ENCODE results near the gene ANTXR1.

ANTXR1 gene

DNA sequence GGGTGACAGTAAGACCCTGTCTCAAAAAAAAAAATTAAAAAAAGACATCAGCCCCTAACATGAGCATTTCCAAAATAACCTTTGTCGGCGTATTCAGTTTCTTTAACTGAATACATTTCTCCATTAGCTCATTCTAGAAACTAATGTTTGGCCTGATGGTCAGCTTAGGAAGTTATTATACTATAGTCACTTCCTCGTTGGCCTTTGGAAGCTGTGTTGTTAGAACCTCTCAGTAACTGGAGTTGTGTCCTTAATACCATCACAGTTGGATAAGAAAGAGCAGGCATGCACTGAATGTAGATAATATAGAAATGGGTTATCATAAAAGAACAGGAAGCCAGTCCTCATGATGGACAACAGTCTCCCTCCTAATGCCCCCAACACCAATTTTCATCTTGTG lies 112.8 kb downstream of the ANTXR1 start:
- Histone ChIP-seq H3K27me3 (ENCODE audit: control insufficient read depth, insufficient read depth, low read length) (no peaks in the 10 kb centered on the region), H3K36me3 (ENCODE audit: insufficient read depth, low read length) (peaks cover 64% of the 10 kb centered on the region), H3K4me2 (ENCODE audit: low read length) (no peak overlapping the region)

DNA sequence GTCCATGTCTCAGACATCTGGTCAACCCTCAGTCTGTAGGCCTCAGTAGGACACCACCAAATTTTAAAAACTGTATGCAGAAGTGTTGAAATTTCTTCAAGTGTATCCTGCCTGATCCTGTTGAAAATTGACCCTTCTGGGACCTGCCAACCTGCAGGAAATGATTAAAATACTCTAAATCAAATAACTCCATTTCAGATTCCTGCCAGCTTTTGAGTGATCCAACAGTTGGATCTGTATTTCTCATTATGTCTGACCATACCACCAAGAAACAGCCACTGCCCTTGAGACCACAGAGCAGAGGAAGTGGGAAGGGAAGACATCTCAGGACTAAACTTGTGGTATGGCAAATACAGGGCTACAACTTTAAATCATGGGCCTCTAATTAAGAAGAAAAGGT lies 113.4 kb downstream of the ANTXR1 start:
- H3K4me3 ChIP-seq (ENCODE audit: low read length): no peak overlapping the region
- H3K9ac ChIP-seq (ENCODE audit: low read depth, low read length): no peak overlapping the region
- no peaks in the 10 kb centered on the region for H3K27me3 ChIP-seq (ENCODE audit: control insufficient read depth, insufficient read depth, low read length)
- peaks cover 15% of the 10 kb centered on the region for H3K4me1 ChIP-seq (ENCODE audit: control insufficient read depth, insufficient read depth, low read length)
- H3K36me3 ChIP-seq (ENCODE audit: insufficient read depth, low read length): peaks cover 69% of the 10 kb centered on the region
- no peaks in the 10 kb centered on the region for H3K9me3 ChIP-seq (replicated peaks; ENCODE audit: low read length)
- H3K4me2 ChIP-seq (ENCODE audit: low read length): no peak overlapping the region

More for the DNA sequence above, 112.8 kb downstream of the ANTXR1 start:
- no peak overlapping the region for H3K9ac ChIP-seq (ENCODE audit: low read depth, low read length)
- H3K4me1 ChIP-seq (ENCODE audit: control insufficient read depth, insufficient read depth, low read length): peaks cover 19% of the 10 kb centered on the region
- no peak overlapping the region for H3K4me3 ChIP-seq (ENCODE audit: low read length)
- no peaks in the 10 kb centered on the region for H3K9me3 ChIP-seq (replicated peaks; ENCODE audit: low read length)

DNA sequence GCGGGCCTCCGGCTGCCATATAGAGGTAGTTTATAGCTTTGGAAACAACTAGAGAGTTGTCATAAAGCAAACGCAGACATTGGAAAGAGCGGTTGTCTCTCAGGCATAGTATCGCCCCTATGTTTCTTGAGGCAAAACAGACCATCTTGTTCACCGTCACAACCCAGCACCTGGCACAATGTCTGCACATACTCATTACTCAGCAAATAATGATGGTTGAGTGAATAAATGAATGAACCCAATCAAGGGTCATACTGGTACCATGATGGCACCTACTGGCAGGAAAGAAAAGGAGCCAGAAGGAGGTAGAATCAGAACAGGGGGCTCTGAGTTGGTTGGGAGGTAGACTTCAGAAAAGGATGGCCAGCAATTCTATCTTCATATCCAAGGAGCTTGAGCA lies 118.5 kb downstream of the ANTXR1 start:
- Histone ChIP-seq H3K4me3 (ENCODE audit: low read length) (no peak overlapping the region), H3K27me3 (ENCODE audit: control insufficient read depth, insufficient read depth, low read length) (no peaks in the 10 kb centered on the region), H3K36me3 (ENCODE audit: insufficient read depth, low read length) (peaks cover 51% of the 10 kb centered on the region), H3K9ac (ENCODE audit: low read depth, low read length) (no peak overlapping the region), H3K4me1 (ENCODE audit: control insufficient read depth, insufficient read depth, low read length) (peaks cover 38% of the 10 kb centered on the region), H3K4me2 (ENCODE audit: low read length) (no peak overlapping the region), H3K9me3 (replicated peaks; ENCODE audit: low read length) (no peaks in the 10 kb centered on the region)

DNA sequence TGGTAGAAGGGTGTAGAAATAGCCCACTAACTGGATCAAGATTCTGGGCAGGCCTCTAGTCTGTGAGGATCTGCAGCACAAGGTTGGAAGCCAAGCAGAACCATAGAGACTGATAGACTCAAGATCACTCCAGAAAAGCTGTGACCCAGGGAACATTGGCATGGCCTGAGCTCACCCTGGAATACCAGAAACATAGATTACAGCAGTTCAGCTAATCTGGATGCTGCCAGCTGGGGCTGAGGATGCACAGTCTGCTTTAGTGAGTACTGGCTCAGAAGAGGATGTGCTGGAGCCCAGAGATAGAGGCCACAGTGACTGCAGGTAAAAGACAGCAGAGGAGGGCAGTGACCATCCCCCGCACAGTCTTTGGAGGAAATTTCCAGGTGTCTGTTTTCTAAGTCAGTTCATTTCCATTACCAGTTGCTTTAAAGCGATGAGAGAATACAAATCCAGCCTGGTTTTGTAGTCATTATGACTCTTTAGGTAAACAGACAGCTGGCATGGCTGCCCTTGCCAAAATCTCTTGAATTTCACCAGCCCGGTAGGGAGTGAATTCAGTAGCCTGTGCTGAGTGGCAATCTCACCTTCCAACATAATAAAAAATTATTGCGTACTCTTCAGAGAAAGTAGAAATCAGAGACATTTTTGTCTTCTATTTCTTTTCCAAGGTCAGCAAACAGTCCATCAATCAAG lies 119.2 kb downstream of the ANTXR1 start:
- Histone ChIP-seq H3K27me3 (ENCODE audit: control insufficient read depth, insufficient read depth, low read length) (no peaks in the 10 kb centered on the region), H3K36me3 (ENCODE audit: insufficient read depth, low read length) (peaks cover 44% of the 10 kb centered on the region), H3K9me3 (replicated peaks; ENCODE audit: low read length) (no peaks in the 10 kb centered on the region), H3K4me1 (ENCODE audit: control insufficient read depth, insufficient read depth, low read length) (peaks cover 45% of the 10 kb centered on the region), H3K9ac (ENCODE audit: low read depth, low read length) (peak overlapping the region; percentile 12), H3K4me2 (ENCODE audit: low read length) (peak overlapping the region; percentile 24), H3K4me3 (ENCODE audit: low read length) (no peak overlapping the region)

DNA sequence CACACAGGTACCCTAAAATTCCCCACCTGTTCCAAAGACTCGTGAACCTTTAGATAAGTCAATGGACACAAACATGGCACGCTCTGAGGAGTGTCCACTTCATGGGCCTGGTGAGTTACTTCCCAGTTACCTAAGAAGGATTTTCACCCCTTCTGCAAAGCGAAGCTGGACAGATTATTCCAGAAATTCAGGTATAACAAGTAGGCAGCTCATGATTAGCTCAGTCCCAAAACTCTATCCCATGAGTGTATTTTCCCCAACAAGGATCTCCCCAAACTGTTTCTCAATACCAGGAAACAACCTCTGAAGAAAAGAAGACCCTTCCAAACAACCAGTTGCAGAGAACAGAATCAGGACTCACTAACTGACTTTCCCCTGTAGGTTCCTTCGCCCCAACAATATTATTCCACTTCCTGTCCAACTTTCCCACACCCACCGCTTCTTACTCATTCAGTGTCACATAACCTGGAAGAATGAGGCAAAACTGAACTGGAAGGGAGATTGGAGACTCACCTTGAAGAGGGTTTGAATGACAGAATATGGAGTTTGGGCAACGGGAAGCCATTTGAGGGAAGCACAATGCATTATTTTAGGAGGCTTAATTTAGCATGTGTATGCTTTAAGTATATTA lies 120.1 kb downstream of the ANTXR1 start:
- H3K4me1 ChIP-seq (ENCODE audit: control insufficient read depth, insufficient read depth, low read length): peaks cover 54% of the 10 kb centered on the region
- H3K36me3 ChIP-seq (ENCODE audit: insufficient read depth, low read length): peaks cover 38% of the 10 kb centered on the region
- no peaks in the 10 kb centered on the region for H3K9me3 ChIP-seq (replicated peaks; ENCODE audit: low read length)
- H3K9ac ChIP-seq (ENCODE audit: low read depth, low read length): no peak overlapping the region
- H3K4me3 ChIP-seq (ENCODE audit: low read length): no peak overlapping the region
- H3K4me2 ChIP-seq (ENCODE audit: low read length): no peak overlapping the region
- no peaks in the 10 kb centered on the region for H3K27me3 ChIP-seq (ENCODE audit: control insufficient read depth, insufficient read depth, low read length)

DNA sequence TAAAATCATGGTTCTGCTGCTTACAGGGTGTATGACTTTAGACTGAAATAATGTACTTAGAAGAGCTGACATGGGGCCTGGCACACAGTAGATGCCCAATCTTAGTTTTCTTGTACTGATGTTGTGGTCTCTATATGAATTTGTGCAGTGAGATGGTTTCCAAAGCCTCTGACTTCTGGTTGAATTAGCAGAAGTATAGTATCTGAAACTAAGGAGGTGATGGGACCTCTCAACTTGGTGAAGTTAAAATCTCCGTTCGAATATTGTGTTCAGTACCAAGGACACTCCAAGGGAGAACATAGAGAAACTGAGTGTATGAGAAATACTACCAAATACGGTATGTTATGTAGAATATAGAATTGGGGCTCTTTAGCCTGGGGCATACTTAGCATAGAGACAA lies 120.9 kb downstream of the ANTXR1 start:
- no peak overlapping the region for H3K4me3 ChIP-seq (ENCODE audit: low read length)
- no peak overlapping the region for H3K9ac ChIP-seq (ENCODE audit: low read depth, low read length)
- H3K27me3 ChIP-seq (ENCODE audit: control insufficient read depth, insufficient read depth, low read length): no peaks in the 10 kb centered on the region
- H3K4me1 ChIP-seq (ENCODE audit: control insufficient read depth, insufficient read depth, low read length): peaks cover 61% of the 10 kb centered on the region
- H3K9me3 ChIP-seq (replicated peaks; ENCODE audit: low read length): no peaks in the 10 kb centered on the region
- peaks cover 32% of the 10 kb centered on the region for H3K36me3 ChIP-seq (ENCODE audit: insufficient read depth, low read length)
- no peak overlapping the region for H3K4me2 ChIP-seq (ENCODE audit: low read length)

DNA sequence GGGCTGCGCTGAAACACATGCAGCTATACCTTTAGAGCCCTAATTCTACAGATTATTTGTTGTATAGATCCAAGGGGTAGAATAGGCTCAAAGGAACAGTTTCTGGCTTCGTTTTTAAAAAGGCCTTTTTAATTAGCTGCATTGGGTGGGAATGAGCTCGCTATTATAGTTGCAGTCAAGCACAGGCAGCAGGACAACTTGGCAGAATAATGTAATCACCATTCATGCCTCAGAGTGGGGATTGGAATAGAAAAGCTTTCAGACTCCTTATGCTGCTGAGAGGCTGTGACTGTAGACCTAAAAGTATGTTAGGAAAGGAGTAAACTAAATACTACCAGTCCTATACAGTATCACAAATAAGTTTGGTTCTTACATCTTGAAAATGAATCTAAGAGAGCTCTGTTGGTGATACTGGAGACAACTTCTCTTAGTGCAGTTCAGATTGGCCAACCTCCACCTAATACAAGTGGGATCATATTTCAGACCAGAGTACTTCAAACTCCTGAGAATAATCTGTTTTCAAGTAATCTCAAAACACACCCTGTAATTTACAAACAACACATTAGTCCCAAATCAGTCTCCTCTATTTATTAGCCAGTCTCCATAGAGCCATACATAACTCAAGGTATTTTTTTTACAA lies 121.4 kb downstream of the ANTXR1 start:
- Histone ChIP-seq H3K4me1 (ENCODE audit: control insufficient read depth, insufficient read depth, low read length) (peaks cover 66% of the 10 kb centered on the region), H3K4me2 (ENCODE audit: low read length) (no peak overlapping the region), H3K36me3 (ENCODE audit: insufficient read depth, low read length) (peaks cover 31% of the 10 kb centered on the region), H3K27me3 (ENCODE audit: control insufficient read depth, insufficient read depth, low read length) (no peaks in the 10 kb centered on the region), H3K9me3 (replicated peaks; ENCODE audit: low read length) (no peaks in the 10 kb centered on the region), H3K4me3 (ENCODE audit: low read length) (no peak overlapping the region), H3K9ac (ENCODE audit: low read depth, low read length) (no peak overlapping the region)

DNA sequence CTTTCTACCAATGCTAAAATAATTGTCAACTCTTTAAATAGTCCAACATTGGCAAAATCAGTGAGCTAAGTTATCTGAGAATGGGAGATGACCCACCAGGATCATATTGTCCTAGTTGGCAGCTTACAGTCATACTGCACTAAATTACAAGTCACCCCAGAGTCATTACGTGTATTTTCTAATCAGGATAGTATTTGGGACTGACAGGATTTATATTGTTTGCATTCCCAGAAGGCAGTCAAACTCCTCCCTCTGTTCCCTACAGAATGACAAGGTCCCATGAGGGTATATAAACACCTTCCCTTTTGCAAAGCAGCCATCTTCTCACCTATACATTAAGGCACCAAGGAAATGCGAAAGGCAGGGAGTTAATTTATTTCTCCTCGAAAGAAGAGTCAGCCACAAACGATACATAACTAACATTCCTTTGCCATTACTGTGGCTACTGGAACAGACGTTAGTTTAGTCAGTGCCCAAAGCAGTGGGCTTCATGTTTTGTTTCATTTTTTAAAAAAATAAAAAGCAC lies 125.3 kb downstream of the ANTXR1 start:
- Histone ChIP-seq H3K9me3 (replicated peaks; ENCODE audit: low read length) (no peaks in the 10 kb centered on the region), H3K4me2 (ENCODE audit: low read length) (peak overlapping the region; percentile 72), H3K4me3 (ENCODE audit: low read length) (peak overlapping the region; percentile 22), H3K4me1 (ENCODE audit: control insufficient read depth, insufficient read depth, low read length) (peaks cover 76% of the 10 kb centered on the region), H3K9ac (ENCODE audit: low read depth, low read length) (peak overlapping the region; percentile 77), H3K27me3 (ENCODE audit: control insufficient read depth, insufficient read depth, low read length) (no peaks in the 10 kb centered on the region), H3K36me3 (ENCODE audit: insufficient read depth, low read length) (peaks cover 27% of the 10 kb centered on the region)

DNA sequence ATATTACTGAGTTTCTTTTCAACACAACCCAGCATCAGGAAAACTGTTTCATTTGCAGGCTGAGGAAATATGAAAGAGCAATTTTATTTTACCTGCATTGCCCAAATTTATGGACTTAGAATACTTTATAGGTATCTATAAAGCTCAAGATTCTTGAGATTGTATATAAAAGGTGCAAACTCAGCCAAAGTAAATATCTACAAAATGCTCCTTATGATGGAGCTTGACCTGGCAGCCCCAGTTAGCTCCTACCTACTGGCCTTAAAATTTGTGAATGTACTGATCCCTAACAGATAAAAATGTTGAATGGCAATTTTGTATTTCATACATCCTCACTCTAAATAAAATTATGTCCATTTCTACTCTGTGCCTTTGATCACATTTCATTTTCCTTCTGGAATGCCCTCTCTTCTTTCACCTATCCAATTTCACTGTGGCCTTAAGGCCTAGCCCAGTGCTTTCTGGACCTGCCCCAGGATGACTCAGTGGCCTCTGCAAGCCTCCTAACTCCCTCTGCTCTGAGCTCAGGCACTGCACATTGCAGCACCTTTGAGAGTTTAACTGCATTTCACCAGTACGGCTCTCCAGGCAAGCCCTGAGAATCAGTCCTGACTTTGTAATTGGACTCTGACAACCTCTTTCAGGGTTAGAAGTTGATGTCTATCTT lies 125.9 kb downstream of the ANTXR1 start:
- Histone ChIP-seq H3K4me2 (ENCODE audit: low read length) (peak overlapping the region; percentile 72), H3K36me3 (ENCODE audit: insufficient read depth, low read length) (peaks cover 25% of the 10 kb centered on the region), H3K4me1 (ENCODE audit: control insufficient read depth, insufficient read depth, low read length) (peaks cover 75% of the 10 kb centered on the region), H3K27me3 (ENCODE audit: control insufficient read depth, insufficient read depth, low read length) (no peaks in the 10 kb centered on the region), H3K9ac (ENCODE audit: low read depth, low read length) (peak overlapping the region; percentile 77), H3K9me3 (replicated peaks; ENCODE audit: low read length) (no peaks in the 10 kb centered on the region), H3K4me3 (ENCODE audit: low read length) (no peak overlapping the region)

DNA sequence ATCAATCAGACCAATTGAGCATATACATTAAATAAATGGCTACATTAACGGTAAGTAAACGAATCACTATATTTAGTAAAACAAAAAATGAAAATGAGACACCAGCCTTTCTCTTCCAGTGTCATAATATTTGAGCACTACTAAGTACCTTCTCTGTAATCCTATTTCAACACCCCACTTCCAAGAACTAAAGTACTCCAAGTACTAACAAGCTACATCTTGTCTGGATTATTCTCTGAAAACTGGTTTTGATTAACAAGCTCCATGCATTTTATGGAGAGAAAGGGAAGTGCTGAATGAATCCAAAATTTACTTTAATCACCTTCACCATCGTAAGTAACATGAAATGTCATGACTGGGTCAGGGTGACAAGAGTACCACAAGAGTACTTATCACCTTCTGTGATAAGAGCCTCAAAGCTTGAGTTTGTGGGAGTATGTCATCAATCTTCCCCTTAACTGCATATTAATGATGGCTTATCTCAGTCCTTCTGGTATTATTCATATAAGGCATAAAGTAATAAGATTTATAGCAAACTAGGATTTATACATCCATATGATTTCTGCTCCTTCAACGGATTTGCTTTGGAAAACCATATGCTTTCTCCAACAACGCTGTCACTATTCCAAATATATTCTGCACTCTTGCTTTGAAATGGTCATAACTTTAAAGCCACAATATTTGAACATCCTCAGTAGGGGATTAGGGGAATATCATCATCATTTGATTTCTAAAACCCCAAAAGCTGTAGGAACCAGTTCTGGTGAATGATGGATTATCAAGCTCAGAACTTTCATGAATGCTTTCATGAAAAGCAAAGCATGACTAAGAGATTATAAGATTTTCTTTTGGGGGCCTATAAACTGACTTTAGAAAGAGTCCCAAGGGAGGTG lies 127.0 kb downstream of the ANTXR1 start:
- H3K4me2 ChIP-seq (ENCODE audit: low read length): no peak overlapping the region
- peak overlapping the region; percentile 77 for H3K9ac ChIP-seq (ENCODE audit: low read depth, low read length)
- peaks cover 76% of the 10 kb centered on the region for H3K4me1 ChIP-seq (ENCODE audit: control insufficient read depth, insufficient read depth, low read length)
- peaks cover 30% of the 10 kb centered on the region for H3K36me3 ChIP-seq (ENCODE audit: insufficient read depth, low read length)
- no peak overlapping the region for H3K4me3 ChIP-seq (ENCODE audit: low read length)
- H3K27me3 ChIP-seq (ENCODE audit: control insufficient read depth, insufficient read depth, low read length): no peaks in the 10 kb centered on the region
- no peaks in the 10 kb centered on the region for H3K9me3 ChIP-seq (replicated peaks; ENCODE audit: low read length)

All from skeletal muscle satellite cell (primary cell).